Choroid plexus epithelial cell (primary cell): ENCODE data around the gene NPY.

Experiments
- DNase-seq: peaks from one replicate; pipeline ENCODE4 v3.0.0-alpha.2; 2010; ENCODE audit warnings: low read depth
- H3K4me3 ChIP-seq: 2 replicates; pipeline ENCODE4 v1.5.1; 2011; ENCODE audit warnings: low read depth, mild to moderate bottlenecking, control low read depth, low read length, moderate library complexity
- CTCF ChIP-seq: conservative IDR thresholded peaks from 2 replicates; pipeline ENCODE4 v1.5.1; 2011; ENCODE audit warnings: low read depth, mild to moderate bottlenecking, control low read depth, inconsistent platforms, low read length, moderate library complexity

NPY gene

DNA sequence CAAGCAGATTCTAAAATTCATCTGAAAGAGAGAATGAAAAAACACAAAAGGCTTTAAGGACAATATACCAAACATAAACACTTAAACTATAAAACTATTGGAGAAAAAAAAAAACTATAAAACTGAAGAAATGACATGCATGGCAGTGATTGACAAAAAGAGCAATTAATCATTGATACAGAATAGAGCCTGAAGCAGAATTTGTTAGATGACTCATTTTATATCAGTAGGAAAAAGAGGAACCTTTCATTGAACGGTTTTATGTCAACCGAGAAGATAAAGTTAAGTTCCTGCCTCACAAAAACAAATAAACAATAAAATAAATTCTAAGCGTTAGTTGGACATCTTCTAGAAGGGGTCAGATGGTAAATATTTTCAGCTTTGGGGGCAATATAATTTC is 23.3 kb downstream of the NPY start:
- no peak overlapping the region for H3K4me3 ChIP-seq
- DNase-seq: no peak
- no peak for TF ChIP-seq CTCF

GRCh38 chr7:24312588-24312987 is 28.6 kb downstream of the NPY start:
- no peak overlapping the region for H3K4me3 ChIP-seq
- DNase-seq: no peak
- TF ChIP-seq CTCF: no peak

DNA sequence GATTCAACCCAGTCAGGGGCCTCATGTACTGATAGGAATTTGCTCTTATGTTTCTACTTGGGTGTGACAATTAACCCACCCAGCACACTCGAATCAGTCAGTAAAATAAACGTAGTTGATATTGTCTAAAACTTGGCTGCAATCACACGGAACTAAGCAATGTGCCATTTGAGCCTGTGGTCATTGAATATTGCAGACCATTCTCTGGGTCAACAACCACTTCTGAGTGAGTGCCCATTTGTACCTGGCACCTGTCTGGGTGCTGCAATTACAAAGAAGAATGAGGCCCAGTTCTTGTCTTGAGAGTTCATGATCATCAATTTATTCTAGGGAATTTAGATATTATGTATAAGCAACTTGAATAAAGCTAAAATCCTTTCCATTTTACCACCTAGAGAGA is 29.8 kb downstream of the NPY start:
- H3K4me3 ChIP-seq: no peak overlapping the region
- no peak for TF ChIP-seq CTCF
- DNase-seq: no peak

- no peak for TF ChIP-seq CTCF
- no peak overlapping the region for H3K4me3 ChIP-seq
- DNase-seq: no peak
Observed at GRCh38 chr7:24316340-24316739, 32.4 kb downstream of the NPY start.

DNA sequence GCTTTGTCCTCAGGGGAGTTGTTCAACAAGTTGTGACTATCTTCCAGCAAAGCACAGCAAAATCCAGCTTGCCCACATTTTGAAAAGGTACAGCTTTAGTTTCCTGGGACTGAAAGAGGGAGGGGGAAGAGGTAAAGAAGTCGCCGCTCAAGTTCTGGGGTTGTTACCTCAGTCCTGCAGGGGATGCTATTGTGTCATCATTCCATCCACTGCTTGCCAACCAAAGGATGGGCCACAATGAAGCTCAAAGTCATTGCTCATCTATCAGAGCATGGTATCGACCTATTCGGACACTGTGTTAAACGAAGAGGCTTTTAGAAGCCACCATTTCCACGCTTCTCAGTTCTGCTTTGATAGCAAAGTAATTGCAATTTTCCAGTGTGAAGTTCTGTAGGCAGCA is 34.3 kb downstream of the NPY start:
- peak; percentile 15 for TF ChIP-seq CTCF
- H3K4me3 ChIP-seq: no peak overlapping the region
- DNase-seq: no peak

DNA sequence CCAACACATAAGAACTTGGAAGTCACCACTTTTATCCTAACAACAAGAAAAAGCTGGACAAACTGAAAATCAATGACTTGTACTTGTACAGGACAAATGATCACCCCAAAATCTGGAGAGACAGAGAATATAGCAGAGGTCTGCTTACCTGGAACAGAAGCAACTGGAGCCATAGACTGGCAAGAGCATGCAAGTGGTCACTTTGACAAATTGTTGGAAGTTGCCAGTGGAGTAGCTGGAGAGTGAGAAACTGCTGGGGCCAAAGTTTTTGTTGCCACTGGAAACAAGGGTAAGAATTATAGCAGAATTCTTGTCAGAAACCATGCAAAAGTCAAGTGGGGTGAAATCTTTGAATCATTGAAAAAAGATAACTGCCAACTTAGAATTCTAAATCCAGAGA is 35.2 kb downstream of the NPY start:
- no peak for TF ChIP-seq CTCF
- no peak for DNase-seq
- H3K4me3 ChIP-seq: no peak overlapping the region

GRCh38 chr7:24323961-24324480 is 40.0 kb downstream of the NPY start:
- no peak for DNase-seq
- TF ChIP-seq CTCF: no peak

More at GRCh38 chr7:24323961-24324480, 40.0 kb downstream of the NPY start:
- H3K4me3 ChIP-seq: no peak overlapping the region
